ENCODE results near the gene ASAP2.

Gene ASAP2

DNA sequence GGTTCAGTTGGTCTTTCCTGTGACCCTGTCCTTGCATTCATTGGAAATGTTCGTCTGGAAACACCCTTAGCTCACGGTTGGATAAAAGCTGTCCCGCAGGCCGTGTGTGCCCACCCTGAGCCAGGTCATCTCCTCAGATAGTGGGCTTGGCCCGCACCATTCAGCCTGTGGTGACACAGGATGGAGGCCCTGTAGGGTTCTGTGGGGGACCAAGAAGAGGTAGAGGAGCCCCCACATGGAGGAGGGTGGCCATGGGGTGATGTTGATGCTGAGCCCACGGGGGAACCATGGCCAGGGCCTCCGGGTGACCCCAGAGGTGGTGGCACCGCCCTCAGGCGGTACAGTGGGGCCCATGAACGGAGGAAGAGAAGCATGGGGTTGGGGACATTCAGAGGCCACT, 62.7 kb downstream of the ASAP2 start:
- TF ChIP-seq SIN3A (IDR thresholded peaks at IDR 0.05; ENCODE audit: borderline replicate concordance, insufficient read depth, low read length) (no peak), FOXP2 (optimal IDR thresholded peaks at IDR 0.05; ENCODE audit: borderline replicate concordance, extremely low read depth, extremely low read length, insufficient read depth) (no peak), POLR2AphosphoS5 (IDR thresholded peaks at IDR 0.05; ENCODE audit: low read depth, low read length) (no peak), TAF1 (IDR thresholded peaks at IDR 0.05; ENCODE audit: borderline replicate concordance, insufficient read depth, low read length) (no peak)
- TF ChIP-seq, protein P1, sequence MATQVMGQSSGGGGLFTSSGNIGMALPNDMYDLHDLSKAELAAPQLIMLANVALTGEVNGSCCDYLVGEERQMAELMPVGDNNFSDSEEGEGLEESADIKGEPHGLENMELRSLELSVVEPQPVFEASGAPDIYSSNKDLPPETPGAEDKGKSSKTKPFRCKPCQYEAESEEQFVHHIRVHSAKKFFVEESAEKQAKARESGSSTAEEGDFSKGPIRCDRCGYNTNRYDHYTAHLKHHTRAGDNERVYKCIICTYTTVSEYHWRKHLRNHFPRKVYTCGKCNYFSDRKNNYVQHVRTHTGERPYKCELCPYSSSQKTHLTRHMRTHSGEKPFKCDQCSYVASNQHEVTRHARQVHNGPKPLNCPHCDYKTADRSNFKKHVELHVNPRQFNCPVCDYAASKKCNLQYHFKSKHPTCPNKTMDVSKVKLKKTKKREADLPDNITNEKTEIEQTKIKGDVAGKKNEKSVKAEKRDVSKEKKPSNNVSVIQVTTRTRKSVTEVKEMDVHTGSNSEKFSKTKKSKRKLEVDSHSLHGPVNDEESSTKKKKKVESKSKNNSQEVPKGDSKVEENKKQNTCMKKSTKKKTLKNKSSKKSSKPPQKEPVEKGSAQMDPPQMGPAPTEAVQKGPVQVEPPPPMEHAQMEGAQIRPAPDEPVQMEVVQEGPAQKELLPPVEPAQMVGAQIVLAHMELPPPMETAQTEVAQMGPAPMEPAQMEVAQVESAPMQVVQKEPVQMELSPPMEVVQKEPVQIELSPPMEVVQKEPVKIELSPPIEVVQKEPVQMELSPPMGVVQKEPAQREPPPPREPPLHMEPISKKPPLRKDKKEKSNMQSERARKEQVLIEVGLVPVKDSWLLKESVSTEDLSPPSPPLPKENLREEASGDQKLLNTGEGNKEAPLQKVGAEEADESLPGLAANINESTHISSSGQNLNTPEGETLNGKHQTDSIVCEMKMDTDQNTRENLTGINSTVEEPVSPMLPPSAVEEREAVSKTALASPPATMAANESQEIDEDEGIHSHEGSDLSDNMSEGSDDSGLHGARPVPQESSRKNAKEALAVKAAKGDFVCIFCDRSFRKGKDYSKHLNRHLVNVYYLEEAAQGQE (IDR thresholded peaks at IDR 0.05; ENCODE audit: insufficient read depth in 1 of 2, low read depth in 2 of 2, low read length in 2 of 2), result no peak

DNA sequence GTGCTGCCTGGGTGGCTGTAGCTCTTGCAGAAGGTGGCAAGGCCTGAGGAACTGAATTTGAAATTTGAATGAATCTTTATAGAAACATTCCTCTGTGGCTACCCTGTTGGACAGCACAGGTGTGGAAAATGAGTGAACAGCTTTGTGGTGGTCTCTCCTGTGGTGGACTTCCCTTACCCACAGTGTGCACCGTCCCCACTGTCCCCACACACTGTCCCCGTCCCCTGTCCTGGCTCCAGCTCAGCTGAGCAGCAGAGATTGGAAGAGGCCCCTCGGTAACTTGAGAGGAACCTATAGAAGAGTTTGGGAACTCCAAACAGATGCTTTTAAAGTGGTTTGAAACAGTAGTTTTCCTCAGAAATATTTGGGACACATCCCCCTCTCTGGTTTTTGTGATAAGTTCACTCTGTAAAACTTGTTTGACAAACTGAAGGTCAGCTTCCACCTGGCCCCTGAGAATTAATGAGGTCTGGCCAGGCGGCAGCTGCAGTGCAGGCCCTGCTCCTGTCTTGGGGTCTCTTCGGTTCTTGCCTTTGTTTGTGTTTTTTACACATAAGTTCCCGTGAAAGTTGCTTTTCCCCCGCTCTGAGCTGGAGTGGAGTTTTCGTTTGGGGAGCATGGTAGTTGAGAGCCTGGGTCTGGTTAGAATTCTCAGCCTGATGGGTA, 63.2 kb downstream of the ASAP2 start:
- TF ChIP-seq, protein P1 (IDR thresholded peaks at IDR 0.05; ENCODE audit: insufficient read depth in 1 of 2, low read depth in 2 of 2, low read length in 2 of 2), result no peak
- TF ChIP-seq TAF1 (IDR thresholded peaks at IDR 0.05; ENCODE audit: borderline replicate concordance, insufficient read depth, low read length) (no peak), SIN3A (IDR thresholded peaks at IDR 0.05; ENCODE audit: borderline replicate concordance, insufficient read depth, low read length) (no peak), FOXP2 (optimal IDR thresholded peaks at IDR 0.05; ENCODE audit: borderline replicate concordance, extremely low read depth, extremely low read length, insufficient read depth) (no peak), POLR2AphosphoS5 (IDR thresholded peaks at IDR 0.05; ENCODE audit: low read depth, low read length) (no peak)

DNA sequence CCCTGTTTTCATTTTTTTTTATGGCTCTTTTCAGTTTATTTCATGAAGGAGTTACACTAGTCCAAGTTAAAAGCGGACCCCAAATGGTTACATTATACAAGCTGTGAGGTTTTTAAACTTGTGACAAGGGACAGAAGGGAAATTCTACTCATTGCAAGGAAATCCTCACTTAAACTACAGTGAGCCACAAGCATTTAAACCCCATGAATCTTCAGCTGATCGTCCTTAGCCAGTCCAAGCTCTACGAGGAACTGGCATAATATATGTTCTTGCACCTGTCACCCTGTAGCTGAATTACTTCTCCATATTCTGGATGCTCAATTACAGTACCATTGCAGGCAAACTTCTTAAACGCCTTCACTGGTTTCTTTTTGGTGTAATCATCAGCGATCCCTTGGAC, 64.5 kb downstream of the ASAP2 start:
- no peak for TF ChIP-seq POLR2AphosphoS5 (IDR thresholded peaks at IDR 0.05; ENCODE audit: low read depth, low read length)
- TF ChIP-seq TAF1 (IDR thresholded peaks at IDR 0.05; ENCODE audit: borderline replicate concordance, insufficient read depth, low read length), result no peak
- no peak for TF ChIP-seq FOXP2 (optimal IDR thresholded peaks at IDR 0.05; ENCODE audit: borderline replicate concordance, extremely low read depth, extremely low read length, insufficient read depth)
- no peak for TF ChIP-seq SIN3A (IDR thresholded peaks at IDR 0.05; ENCODE audit: borderline replicate concordance, insufficient read depth, low read length)
- TF ChIP-seq, protein P1 (IDR thresholded peaks at IDR 0.05; ENCODE audit: insufficient read depth in 1 of 2, low read depth in 2 of 2, low read length in 2 of 2), result no peak

DNA sequence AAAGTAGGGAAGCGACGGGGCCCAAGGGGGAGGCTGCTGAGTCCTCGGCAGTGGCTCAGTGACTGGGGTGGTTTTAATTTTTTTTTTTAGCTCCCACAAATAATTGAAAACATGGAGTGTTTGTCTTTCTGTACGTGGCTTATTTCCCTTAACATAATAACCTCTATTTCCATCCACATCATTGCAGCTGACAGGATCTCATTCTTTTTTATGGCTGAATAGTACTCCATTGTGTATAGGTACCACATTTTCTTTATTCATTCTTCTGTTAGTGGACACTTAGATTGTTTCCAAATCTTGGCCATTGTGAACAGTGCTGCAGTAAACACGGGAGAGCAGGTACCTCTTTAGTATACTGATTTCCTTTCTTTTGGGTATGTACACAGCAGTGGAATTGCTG, 65.1 kb downstream of the ASAP2 start:
- TF ChIP-seq SIN3A (IDR thresholded peaks at IDR 0.05; ENCODE audit: borderline replicate concordance, insufficient read depth, low read length) (no peak), FOXP2 (optimal IDR thresholded peaks at IDR 0.05; ENCODE audit: borderline replicate concordance, extremely low read depth, extremely low read length, insufficient read depth) (no peak), TAF1 (IDR thresholded peaks at IDR 0.05; ENCODE audit: borderline replicate concordance, insufficient read depth, low read length) (no peak), POLR2AphosphoS5 (IDR thresholded peaks at IDR 0.05; ENCODE audit: low read depth, low read length) (no peak)
- TF ChIP-seq, protein P1 (IDR thresholded peaks at IDR 0.05; ENCODE audit: insufficient read depth in 1 of 2, low read depth in 2 of 2, low read length in 2 of 2), result no peak

Measured in PFSK-1 (cell line).